Parathyroid adenoma (tissue), 2 donors: ENCODE measurements around the gene TACC3.

Experiments
- H2AFZ ChIP-seq: fragments of 300-600 bp; sonication (generic); one replicate; pipeline ENCODE4 v1.7.0; 2017; ENCODE audit warnings: antibody characterized with exemption, mild to moderate bottlenecking
- H3K27ac ChIP-seq: fragments of 300-600 bp; sonication (generic); one replicate; pipeline ENCODE4 v1.7.0; 2017
- H3K27me3 ChIP-seq: fragments of 300-600 bp; sonication (generic); one replicate; pipeline ENCODE4 v1.7.0; 2017; ENCODE audit warnings: low read length; ENCODE audit not compliant: control insufficient read depth, insufficient read depth
- H3K36me3 ChIP-seq: fragments of 300-600 bp; sonication (generic); one replicate; pipeline ENCODE4 v1.7.0; 2017; ENCODE audit warnings: low read length; ENCODE audit not compliant: control insufficient read depth, insufficient read depth
- H3K4me1 ChIP-seq: fragments of 300-600 bp; sonication (generic); one replicate; pipeline ENCODE4 v1.7.0; 2017; ENCODE audit warnings: control low read depth
- H3K4me2 ChIP-seq: fragments of 300-600 bp; sonication (generic); one replicate; pipeline ENCODE4 v1.7.0; 2017; ENCODE audit warnings: low read length
- H3K4me3 ChIP-seq: fragments of 300-600 bp; sonication (generic); one replicate; pipeline ENCODE4 v1.7.0; 2017; ENCODE audit warnings: low read depth, low read length
- H3K79me2 ChIP-seq: fragments of 300-600 bp; sonication (generic); one replicate; pipeline ENCODE4 v1.7.0; 2017; ENCODE audit warnings: control low read depth
- H3K9ac ChIP-seq: fragments of 300-600 bp; sonication (generic); one replicate; pipeline ENCODE4 v1.7.0; 2017; ENCODE audit warnings: mild to moderate bottlenecking
- H3K9me3 ChIP-seq: fragments of 300-600 bp; sonication (generic); one replicate; pipeline ENCODE4 v1.7.0; 2017; ENCODE audit warnings: low read length; ENCODE audit not compliant: control insufficient read depth
- TF ChIP-seq, protein P1 (sequence below): fragments of 300-600 bp; sonication (generic); IDR thresholded peaks from one replicate; pipeline ENCODE4 v1.7.0; 2017; ENCODE audit warnings: antibody characterized with exemption, mild to moderate bottlenecking
- donor health status: primary hyperparathyroidism.

TACC3 gene

DNA sequence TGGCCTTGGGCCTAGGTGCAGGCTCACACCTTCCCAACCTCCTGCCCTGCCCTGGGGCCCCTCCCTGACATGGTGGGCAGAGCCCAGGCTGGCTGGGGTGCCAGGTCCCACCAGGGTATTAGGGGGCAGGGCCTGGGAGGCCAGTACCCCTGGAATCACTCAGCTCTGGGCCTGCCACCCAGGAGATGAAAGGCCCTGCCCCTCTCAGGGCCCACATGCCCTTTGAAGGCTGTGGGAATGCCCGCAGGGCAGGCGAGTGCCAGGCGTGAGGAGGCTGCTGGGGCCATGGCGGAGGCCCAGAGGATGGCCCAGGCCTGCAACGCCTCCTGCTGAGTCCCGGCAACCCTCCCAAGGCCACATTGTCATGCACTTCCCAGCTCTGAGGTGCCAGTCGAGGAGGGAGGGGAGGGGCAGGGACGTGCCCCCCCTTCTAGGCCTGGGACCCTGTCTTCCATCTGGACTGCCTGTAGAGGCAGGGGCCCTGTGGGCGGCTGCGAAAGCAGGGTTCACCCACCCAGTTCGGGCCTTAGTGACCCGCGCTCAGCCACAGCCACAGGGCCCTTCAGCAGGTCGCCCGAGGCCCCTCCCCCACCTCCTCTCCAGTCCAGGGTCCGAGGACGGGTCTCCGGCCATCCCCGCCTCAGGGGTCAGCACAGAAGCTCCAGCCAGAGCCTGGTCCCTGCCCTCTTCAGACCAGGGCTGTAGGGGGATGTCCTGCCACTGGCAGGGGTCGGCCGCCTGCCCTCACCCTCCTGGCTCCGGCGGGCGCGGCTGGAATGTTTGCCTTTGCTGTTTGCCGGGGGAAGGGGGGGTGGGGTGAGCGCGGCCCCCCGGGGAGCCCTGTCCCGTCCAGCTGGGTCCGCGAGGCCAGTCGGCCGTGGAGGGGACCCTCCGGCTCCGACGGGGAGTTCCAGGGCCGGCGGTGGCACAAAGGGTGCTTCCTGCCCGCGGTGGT is 45.1 kb downstream of the TACC3 start:
- Histone ChIP-seq H3K79me2 (no peaks in the 10 kb centered on the region), H2AFZ (no peak overlapping the region), H3K4me2 (no peak overlapping the region), H3K9me3 (no peaks in the 10 kb centered on the region), H3K27me3 (no peaks in the 10 kb centered on the region), H3K9ac (no peak overlapping the region), H3K4me3 (no peak overlapping the region), H3K4me1 (no peaks in the 10 kb centered on the region), H3K27ac (no peak overlapping the region), H3K36me3 (no peaks in the 10 kb centered on the region)
- TF ChIP-seq, protein P1, sequence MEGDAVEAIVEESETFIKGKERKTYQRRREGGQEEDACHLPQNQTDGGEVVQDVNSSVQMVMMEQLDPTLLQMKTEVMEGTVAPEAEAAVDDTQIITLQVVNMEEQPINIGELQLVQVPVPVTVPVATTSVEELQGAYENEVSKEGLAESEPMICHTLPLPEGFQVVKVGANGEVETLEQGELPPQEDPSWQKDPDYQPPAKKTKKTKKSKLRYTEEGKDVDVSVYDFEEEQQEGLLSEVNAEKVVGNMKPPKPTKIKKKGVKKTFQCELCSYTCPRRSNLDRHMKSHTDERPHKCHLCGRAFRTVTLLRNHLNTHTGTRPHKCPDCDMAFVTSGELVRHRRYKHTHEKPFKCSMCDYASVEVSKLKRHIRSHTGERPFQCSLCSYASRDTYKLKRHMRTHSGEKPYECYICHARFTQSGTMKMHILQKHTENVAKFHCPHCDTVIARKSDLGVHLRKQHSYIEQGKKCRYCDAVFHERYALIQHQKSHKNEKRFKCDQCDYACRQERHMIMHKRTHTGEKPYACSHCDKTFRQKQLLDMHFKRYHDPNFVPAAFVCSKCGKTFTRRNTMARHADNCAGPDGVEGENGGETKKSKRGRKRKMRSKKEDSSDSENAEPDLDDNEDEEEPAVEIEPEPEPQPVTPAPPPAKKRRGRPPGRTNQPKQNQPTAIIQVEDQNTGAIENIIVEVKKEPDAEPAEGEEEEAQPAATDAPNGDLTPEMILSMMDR: no peak

DNA sequence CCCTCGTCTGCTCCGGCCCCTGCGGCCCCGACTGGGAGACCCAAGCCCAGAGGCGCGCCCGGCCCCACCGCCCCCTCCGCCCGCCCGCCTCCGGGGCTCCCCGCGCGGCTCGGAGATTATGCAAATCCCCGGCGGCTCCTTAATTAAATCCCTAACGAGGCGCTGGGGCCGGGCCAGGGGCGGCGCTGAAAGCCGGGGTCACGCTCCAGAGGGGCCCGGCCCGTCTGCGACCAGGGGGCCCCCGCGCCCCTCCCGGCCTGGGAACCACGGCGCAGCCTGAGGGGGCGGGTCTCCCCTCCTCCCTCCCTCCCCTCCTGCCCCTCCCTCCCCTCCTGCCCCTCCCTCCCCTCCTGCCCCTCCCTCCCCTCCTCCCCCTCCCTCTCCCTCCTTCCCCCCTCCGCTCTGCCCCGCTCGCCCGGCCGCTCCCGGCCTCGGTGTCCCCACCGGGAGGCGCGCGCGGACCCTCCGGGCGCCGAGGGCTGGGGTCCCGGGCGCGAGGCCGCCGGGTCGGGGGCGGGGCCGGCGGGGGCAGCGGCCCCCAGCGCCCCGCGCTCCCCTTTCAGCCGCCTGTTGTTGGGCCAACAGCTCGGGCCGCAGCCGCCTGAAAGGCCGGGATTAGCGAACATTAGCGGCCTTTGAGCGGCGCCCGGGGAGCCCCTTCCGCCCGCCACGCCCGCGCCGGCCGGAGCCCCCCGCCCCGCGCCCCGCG is 45.9 kb downstream of the TACC3 start:
- H3K9ac ChIP-seq: no peak overlapping the region
- no peak overlapping the region for H3K27ac ChIP-seq
- H3K36me3 ChIP-seq: no peaks in the 10 kb centered on the region
- no peak overlapping the region for H2AFZ ChIP-seq
- TF ChIP-seq, protein P1: no peak
- no peak overlapping the region for H3K4me3 ChIP-seq
- no peaks in the 10 kb centered on the region for H3K79me2 ChIP-seq
- no peaks in the 10 kb centered on the region for H3K4me1 ChIP-seq
- no peak overlapping the region for H3K4me2 ChIP-seq
- H3K27me3 ChIP-seq: no peaks in the 10 kb centered on the region
- no peaks in the 10 kb centered on the region for H3K9me3 ChIP-seq

DNA sequence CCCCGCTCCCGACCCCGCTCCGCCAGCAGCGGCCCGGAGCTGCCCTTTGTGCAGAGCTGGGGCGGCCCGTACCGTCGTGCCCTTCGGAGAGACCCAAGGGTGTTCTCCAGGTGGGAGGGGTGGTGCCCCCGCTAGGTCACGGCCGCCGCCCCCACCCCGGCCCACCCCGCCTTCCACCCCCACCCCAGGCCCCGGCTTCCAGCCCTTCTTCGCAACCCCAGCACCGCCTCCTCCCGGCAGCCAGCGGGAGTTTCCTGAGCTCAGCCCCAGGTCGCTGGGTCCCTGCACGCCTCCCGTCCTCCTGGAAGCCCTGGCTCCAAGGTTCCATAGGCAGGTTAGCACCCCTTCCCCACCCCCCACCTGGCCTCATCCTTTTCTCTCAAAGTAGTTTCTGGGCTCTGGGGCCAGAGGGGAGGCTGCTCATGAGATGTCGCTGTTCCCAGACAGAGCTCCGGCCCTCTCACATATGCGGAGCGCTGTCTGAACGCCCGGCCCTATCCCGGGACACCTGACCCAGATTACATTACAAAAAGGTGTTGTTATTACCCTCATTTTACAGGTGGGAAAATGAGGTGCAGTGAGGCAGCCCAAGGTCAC is 46.5 kb downstream of the TACC3 start:
- Histone ChIP-seq H3K27ac (no peak overlapping the region), H3K79me2 (no peaks in the 10 kb centered on the region), H2AFZ (no peak overlapping the region), H3K9ac (no peak overlapping the region), H3K4me3 (no peak overlapping the region), H3K4me2 (no peak overlapping the region), H3K36me3 (no peaks in the 10 kb centered on the region), H3K9me3 (no peaks in the 10 kb centered on the region), H3K4me1 (peaks cover 2% of the 10 kb centered on the region), H3K27me3 (no peaks in the 10 kb centered on the region)
- TF ChIP-seq, protein P1: no peak

DNA sequence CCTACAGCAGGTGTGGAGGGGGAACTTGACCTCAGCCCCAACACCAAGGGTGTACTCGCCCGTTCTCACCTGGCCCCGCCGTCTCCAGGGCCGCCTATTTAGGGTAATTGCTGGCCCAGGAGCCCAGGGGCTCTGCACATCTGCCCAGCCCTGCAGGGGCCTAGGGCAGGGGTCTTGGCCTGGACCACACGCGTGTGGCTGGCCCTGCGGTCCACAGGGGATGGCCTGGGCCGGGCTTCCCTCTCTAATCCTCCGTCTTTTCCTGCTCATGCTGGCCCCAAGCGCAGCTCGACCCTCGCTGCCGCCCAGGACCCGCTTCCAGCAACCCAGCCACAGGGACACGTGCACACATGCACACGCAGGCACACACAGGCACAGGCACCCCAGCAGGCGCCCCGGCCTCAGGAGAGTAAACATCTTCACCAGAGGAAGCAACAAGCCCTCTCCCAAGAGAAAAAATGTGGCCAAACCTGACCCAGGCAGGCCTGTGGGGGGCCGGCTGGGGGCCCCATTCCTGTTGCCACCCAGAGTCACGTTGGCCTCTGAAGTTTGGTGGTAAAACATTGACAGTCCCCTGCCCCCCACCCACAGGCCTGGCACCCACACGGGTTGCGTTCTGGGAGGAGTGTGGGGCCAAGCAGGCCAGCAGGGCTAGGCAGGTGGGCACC is 47.2 kb downstream of the TACC3 start:
- TF ChIP-seq, protein P1: no peak
- Histone ChIP-seq H3K4me3 (no peak overlapping the region), H3K9ac (no peak overlapping the region), H3K4me1 (peaks cover 2% of the 10 kb centered on the region), H3K9me3 (no peaks in the 10 kb centered on the region), H3K79me2 (no peaks in the 10 kb centered on the region), H3K4me2 (no peak overlapping the region), H2AFZ (no peak overlapping the region), H3K36me3 (no peaks in the 10 kb centered on the region), H3K27ac (no peak overlapping the region), H3K27me3 (no peaks in the 10 kb centered on the region)
